Osteocyte (in vitro differentiated cells): ENCODE data around the gene SLC29A2. TPM values are rescaled to one million over a fixed set of nuclear protein-coding genes. Genes with fewer than 3 reads are reported as not detected.

Experiments used
- DNase-seq: peaks from one replicate; pipeline ENCODE4 v3.0.0; 2021; ENCODE audit warnings: mixed read lengths; ENCODE audit not compliant: unreplicated experiment; ENCODE audit errors: extremely low spot score
- H3K27ac Mint-ChIP-seq: one replicate; pipeline ENCODE4 v1.8.0; 2021; ENCODE audit warnings: mild to moderate bottlenecking, mixed read lengths; ENCODE audit not compliant: unreplicated experiment
- H3K27me3 Mint-ChIP-seq: one replicate; pipeline ENCODE4 v1.8.0; 2021; ENCODE audit warnings: mixed read lengths; ENCODE audit not compliant: unreplicated experiment
- H3K36me3 Mint-ChIP-seq: one replicate; pipeline ENCODE4 v1.8.0; 2021; ENCODE audit warnings: mixed read lengths; ENCODE audit not compliant: unreplicated experiment
- H3K4me1 Mint-ChIP-seq: one replicate; pipeline ENCODE4 v1.8.0; 2021; ENCODE audit warnings: mixed read lengths; ENCODE audit not compliant: unreplicated experiment
- H3K4me3 Mint-ChIP-seq: one replicate; pipeline ENCODE4 v1.8.0; 2021; ENCODE audit warnings: mild to moderate bottlenecking, moderate library complexity, mixed read lengths; ENCODE audit not compliant: unreplicated experiment
- H3K9me3 Mint-ChIP-seq: one replicate; pipeline ENCODE4 v1.8.0; 2021; ENCODE audit warnings: mixed read lengths; ENCODE audit not compliant: unreplicated experiment
- CTCF ChIP-seq: fragments of 200-600 bp; sonication (generic); IDR thresholded peaks from 2 replicates; pipeline ENCODE4 v1.5.0; 2021; ENCODE audit warnings: antibody characterized with exemption, mild to moderate bottlenecking, moderate library complexity
- total RNA-seq: library from RNA; stranded (reverse); gene quantifications from 2 replicates; pipeline ENCODE4 v1.2.1, GENCODE V29; 2021

Gene SLC29A2
- total RNA-seq, 1 donor from 2014 or later: 3.6 TPM

- peak within 1 kb of the TSS; percentile 98 for H3K27ac Mint-ChIP-seq
- H3K9me3 Mint-ChIP-seq: no peaks in the 10 kb centered on the region
- H3K4me3 Mint-ChIP-seq: peak within 1 kb of the TSS; percentile 57
- no peaks in the 10 kb centered on the region for H3K36me3 Mint-ChIP-seq
- H3K4me1 Mint-ChIP-seq: peaks cover 56% of the 10 kb centered on the region
- DNase-seq: no peak
- no peak for TF ChIP-seq CTCF
- H3K27me3 Mint-ChIP-seq: no peaks in the 10 kb centered on the region
These were observed 54.7 kb downstream of the SLC29A2 start, which contains the start of gene CD248 for GRCh38 chr11:66316849-66317251. Gene CD248 (minus strand): TSS chr11:66317044. CDS start chr11:66317027, 17 bp downstream.

- Mint-ChIP-seq H3K36me3 (no peaks in the 10 kb centered on the region), H3K27me3 (no peaks in the 10 kb centered on the region), H3K4me3 (peak overlapping the region; percentile 55), H3K27ac (peak overlapping the region; percentile 98), H3K4me1 (peaks cover 55% of the 10 kb centered on the region), H3K9me3 (no peaks in the 10 kb centered on the region)
- no peak for TF ChIP-seq CTCF
- no peak for DNase-seq
These were observed 55.4 kb downstream of the SLC29A2 start for GRCh38 chr11:66315921-66316811.

GRCh38 chr11:66315498-66315885 is 56.1 kb downstream of the SLC29A2 start:
- H3K9me3 Mint-ChIP-seq: no peaks in the 10 kb centered on the region
- no peak for TF ChIP-seq CTCF
- peak overlapping the region; percentile 98 for H3K27ac Mint-ChIP-seq
- H3K36me3 Mint-ChIP-seq: no peaks in the 10 kb centered on the region
- peaks cover 55% of the 10 kb centered on the region for H3K4me1 Mint-ChIP-seq
- peak overlapping the region; percentile 55 for H3K4me3 Mint-ChIP-seq
- DNase-seq: no peak
- H3K27me3 Mint-ChIP-seq: no peaks in the 10 kb centered on the region

GRCh38 chr11:66314561-66315497 is 56.7 kb downstream of the SLC29A2 start:
- peaks cover 55% of the 10 kb centered on the region for H3K4me1 Mint-ChIP-seq

More at GRCh38 chr11:66314561-66315497, 56.7 kb downstream of the SLC29A2 start:
- no peak for TF ChIP-seq CTCF
- Mint-ChIP-seq H3K9me3 (no peaks in the 10 kb centered on the region), H3K36me3 (no peaks in the 10 kb centered on the region), H3K27me3 (no peaks in the 10 kb centered on the region), H3K4me3 (peak overlapping the region; percentile 51), H3K27ac (peak overlapping the region; percentile 98)
- DNase-seq: no peak
